HG02970 (cell line): Measurements from ENCODE around the gene GNAT3.

Experiments
- ATAC-seq: cut with Tn5 transposase; IDR thresholded peaks from one replicate; pipeline ENCODE4 v1.9.1; 2021; ENCODE audit warnings: mild to moderate bottlenecking, moderate library complexity, moderate number of reproducible peaks; ENCODE audit not compliant: unreplicated experiment, low FRiP score

Gene GNAT3

GRCh38 chr7:80511964-80512363 is at the start of gene GNAT3:
GNAT3 (minus strand) TSS chr7:80512064; CDS start chr7:80511926, 138 bp downstream.
- no peak for ATAC-seq

- ATAC-seq, result no peak
These were observed 46.3 kb upstream of the GNAT3 start for GRCh38 chr7:80558116-80558515.

GRCh38 chr7:80552031-80552694 is 40.3 kb upstream of the GNAT3 start:
- no peak for ATAC-seq

GRCh38 chr7:80550005-80550404 is 38.1 kb upstream of the GNAT3 start:
- ATAC-seq, result no peak

GRCh38 chr7:80548840-80549530 is 37.1 kb upstream of the GNAT3 start:
- ATAC-seq, result no peak

GRCh38 chr7:80542398-80542797 is 30.5 kb upstream of the GNAT3 start:
- no peak for ATAC-seq

GRCh38 chr7:80540836-80541235 is 29.0 kb upstream of the GNAT3 start:
- ATAC-seq, result no peak

GRCh38 chr7:80537091-80537490 is 25.2 kb upstream of the GNAT3 start:
- no peak for ATAC-seq

- no peak for ATAC-seq
These were observed 24.6 kb upstream of the GNAT3 start for GRCh38 chr7:80536426-80536825.

- no peak for ATAC-seq
These were observed 21.4 kb upstream of the GNAT3 start for GRCh38 chr7:80533287-80533686.

GRCh38 chr7:80532153-80532552 is 20.3 kb upstream of the GNAT3 start:
- ATAC-seq, result no peak

GRCh38 chr7:80530136-80530535 is 18.3 kb upstream of the GNAT3 start:
- no peak for ATAC-seq

GRCh38 chr7:80529362-80529761 is 17.5 kb upstream of the GNAT3 start:
- ATAC-seq, result no peak

GRCh38 chr7:80528689-80529088 is 16.8 kb upstream of the GNAT3 start:
- no peak for ATAC-seq

GRCh38 chr7:80526472-80526871 is 14.6 kb upstream of the GNAT3 start:
- ATAC-seq, result no peak

- no peak for ATAC-seq
These were observed 12.8 kb upstream of the GNAT3 start for GRCh38 chr7:80524693-80525092.

- ATAC-seq, result no peak
These were observed 9.9 kb upstream of the GNAT3 start for GRCh38 chr7:80521809-80522208.

- ATAC-seq, result no peak
These were observed 8.3 kb upstream of the GNAT3 start for GRCh38 chr7:80520199-80520598.

GRCh38 chr7:80517282-80517747 is 5.5 kb upstream of the GNAT3 start:
- no peak for ATAC-seq

GRCh38 chr7:80515298-80515697 is 3.4 kb upstream of the GNAT3 start:
- ATAC-seq, result no peak

- no peak for ATAC-seq
These were observed 1.8 kb downstream of the GNAT3 start for GRCh38 chr7:80510021-80510420.

- ATAC-seq, result no peak
These were observed 3.4 kb downstream of the GNAT3 start for GRCh38 chr7:80508440-80508839.
